H1 (cell line): ENCODE results near the gene ANKRD31. TPM values are rescaled to one million over a fixed set of nuclear protein-coding genes. Genes with fewer than 3 reads are reported as not detected.
A peak's percentile ranks its signal among the peaks of the same experiment; 100 is the strongest.

ENCODE experiments used
- CTCF ChIA-PET: fragments of 300-600 bp; sonication (Branson Sonifier 250); formaldehyde crosslinking; loops from one replicate; lab custom pipeline; 2021; ENCODE audit not compliant: partially characterized antibody; lab: Charles Lee
- POLR2A ChIA-PET: fragments of 300-600 bp; sonication (Branson Sonifier 250); formaldehyde crosslinking; loops from one replicate; lab custom pipeline; 2021; ENCODE audit warnings: inconsistent platforms; ENCODE audit not compliant: partially characterized antibody; lab: Charles Lee
- DNase-seq, 2 experiments: peaks; one replicate each; pipeline versions ENCODE4 v3.0.0 to v3.0.0-alpha.2; 2010 to 2022; ENCODE audit warnings: low spot score in 2 of 2, low read depth in 1 of 2, mixed read lengths in 1 of 2
- FAIRE-seq: peaks from 2 replicates; lab custom pipeline; 2011; peaks lifted over from hg19 to GRCh38; lab: Jason Lieb, UNC
- H2AFZ ChIP-seq: 2 replicates; pipeline ENCODE4 v1.8.1; 2012; ENCODE audit warnings: low read length, inconsistent platforms
- H2AK5ac ChIP-seq: 2 replicates; pipeline ENCODE4 v1.6.1; 2013; ENCODE audit warnings: low read depth, low read length
- H2BK120ac ChIP-seq: replicated peaks from 2 replicates; pipeline ENCODE3; 2013; ENCODE audit warnings: low read depth, low read length, inconsistent platforms
- H2BK12ac ChIP-seq: 2 replicates; pipeline ENCODE4 v1.6.1; 2013; ENCODE audit warnings: low read depth, low read length
- H2BK15ac ChIP-seq: 2 replicates; pipeline ENCODE4 v1.6.1; 2013; ENCODE audit warnings: low read length
- H2BK20ac ChIP-seq: 2 replicates; pipeline ENCODE4 v1.6.1; 2013; ENCODE audit warnings: low read length
- H2BK5ac ChIP-seq: 2 replicates; pipeline ENCODE4 v1.6.1; 2013; ENCODE audit warnings: low read depth, low read length
- H3K14ac ChIP-seq: 2 replicates; pipeline ENCODE4 v1.6.1; 2013; ENCODE audit warnings: inconsistent platforms; ENCODE audit not compliant: insufficient read length
- H3K18ac ChIP-seq: 2 replicates; pipeline ENCODE4 v1.6.1; 2013; ENCODE audit warnings: low read length; ENCODE audit errors: extremely low read depth
- H3K23ac ChIP-seq: 2 replicates; pipeline ENCODE4 v1.6.1; 2013; ENCODE audit warnings: inconsistent platforms; ENCODE audit not compliant: insufficient read length
- H3K23me2 ChIP-seq: 2 replicates; pipeline ENCODE4 v1.6.1; 2013; ENCODE audit warnings: low read depth, low read length
- H3K27ac ChIP-seq: 2 replicates; pipeline ENCODE4 v1.6.1; 2011; ENCODE audit warnings: low read depth, low read length, inconsistent platforms
- H3K27me3 ChIP-seq, 4 experiments: replicated peaks in 1 of 4; 1 replicate in 1 of 4; 2 replicates in 3 of 4; pipeline versions ENCODE4 v1.6.1 to v1.8.1; 2011 to 2013; ENCODE audit warnings: low read length in 3 of 4, mild to moderate bottlenecking in 3 of 4, inconsistent platforms in 2 of 4, mixed read lengths in 2 of 4, moderate library complexity in 1 of 4; ENCODE audit not compliant: control insufficient read depth in 3 of 4, insufficient read depth in 3 of 4; ENCODE audit errors: extremely low read depth in 1 of 4
- H3K36me3 ChIP-seq, 4 experiments: 2 replicates each; pipeline versions ENCODE4 v1.6.1 to v1.8.1; 2011 to 2013; ENCODE audit warnings: mild to moderate bottlenecking in 4 of 4, low read length in 3 of 4, moderate library complexity in 2 of 4, control low read depth in 1 of 4, inconsistent platforms in 1 of 4; ENCODE audit not compliant: insufficient read depth in 4 of 4, control insufficient read depth in 2 of 4
- H3K4ac ChIP-seq: replicated peaks from 2 replicates; pipeline ENCODE3; 2013; ENCODE audit warnings: low read length, low read depth, mixed read lengths, inconsistent platforms; ENCODE audit not compliant: insufficient read length
- H3K4me1 ChIP-seq, 4 experiments: replicated peaks in 1 of 4; 1 replicate in 1 of 4; 2 replicates in 3 of 4; pipeline versions ENCODE4 v1.6.1 to v1.8.1; 2011 to 2013; ENCODE audit warnings: low read length in 3 of 4, inconsistent platforms in 2 of 4, mixed read lengths in 1 of 4; ENCODE audit not compliant: insufficient read depth in 4 of 4, control insufficient read depth in 3 of 4
- H3K4me2 ChIP-seq, 2 experiments: 2 replicates each; pipeline versions ENCODE4 v1.6.1 to v1.8.1; 2011 to 2013; ENCODE audit warnings: low read depth in 2 of 2, low read length in 2 of 2, control low read depth in 1 of 2, inconsistent platforms in 1 of 2, mild to moderate bottlenecking in 1 of 2; ENCODE audit not compliant: insufficient read depth in 1 of 2
- H3K4me3 ChIP-seq, 4 experiments: fragments of 200-600, 300-600 bp in 1 of 4; sonication (generic), shearing (Covaris generic), sonication (Bioruptor Twin) in 1 of 4; 2 replicates each; pipeline versions ENCODE4 v1.5.1 to v1.8.1; 2011 to 2016; ENCODE audit warnings: low read length in 4 of 4, low read depth in 3 of 4, control low read depth in 2 of 4, inconsistent platforms in 2 of 4, mild to moderate bottlenecking in 2 of 4, mixed read lengths in 1 of 4, moderate library complexity in 1 of 4; ENCODE audit not compliant: insufficient read depth in 2 of 4; ENCODE audit errors: extremely low read depth in 1 of 4
- H3K56ac ChIP-seq: replicated peaks from 2 replicates; pipeline ENCODE3; 2013; ENCODE audit warnings: low read depth, mild to moderate bottlenecking, mixed read lengths, low read length, inconsistent platforms; ENCODE audit not compliant: insufficient read length
- H3K79me1 ChIP-seq: 2 replicates; pipeline ENCODE4 v1.6.1; 2013; ENCODE audit warnings: low read depth, low read length, control low read depth
- H3K79me2 ChIP-seq, 2 experiments: 2 replicates each; pipeline versions ENCODE4 v1.6.1 to v1.8.1; 2012 to 2013; ENCODE audit warnings: low read length in 2 of 2, mild to moderate bottlenecking in 2 of 2, inconsistent platforms in 1 of 2; ENCODE audit not compliant: insufficient read depth in 2 of 2, control insufficient read depth in 1 of 2
- H3K9ac ChIP-seq, 4 experiments: replicated peaks in 1 of 4; 1 replicate in 1 of 4; 2 replicates in 3 of 4; pipeline versions ENCODE4 v1.6.1 to v1.8.1; 2011 to 2013; ENCODE audit warnings: low read depth in 3 of 4, low read length in 3 of 4, control low read depth in 2 of 4, mild to moderate bottlenecking in 2 of 4, moderate library complexity in 2 of 4, inconsistent platforms in 1 of 4; ENCODE audit errors: extremely low read depth in 1 of 4
- H3K9me3 ChIP-seq, 2 experiments: 2 replicates each; pipeline versions ENCODE4 v1.6.1 to v1.8.1; 2012 to 2013; ENCODE audit warnings: mild to moderate bottlenecking in 2 of 2, moderate library complexity in 2 of 2, control low read depth in 1 of 2, inconsistent platforms in 1 of 2, low read depth in 1 of 2, low read length in 1 of 2, mixed read lengths in 1 of 2; ENCODE audit not compliant: insufficient read depth in 2 of 2
- H4K20me1 ChIP-seq, 2 experiments: replicated peaks in 1 of 2; 2 replicates each; pipeline versions ENCODE3 to v1.8.1; 2011 to 2013; ENCODE audit warnings: inconsistent platforms in 2 of 2, low read length in 2 of 2, mild to moderate bottlenecking in 1 of 2; ENCODE audit not compliant: insufficient read depth in 2 of 2, control insufficient read depth in 1 of 2
- H4K5ac ChIP-seq: 2 replicates; pipeline ENCODE4 v1.6.1; 2013; ENCODE audit warnings: low read length, low read depth, mixed read lengths, inconsistent platforms; ENCODE audit not compliant: insufficient read length
- H4K8ac ChIP-seq: 2 replicates; pipeline ENCODE4 v1.8.0; 2013; ENCODE audit warnings: mild to moderate bottlenecking, moderate library complexity, low read length, inconsistent platforms; ENCODE audit not compliant: insufficient read depth; ENCODE audit errors: extremely low read depth
- H4K91ac ChIP-seq: replicated peaks from 2 replicates; pipeline ENCODE3; 2013; ENCODE audit warnings: low read length, mixed read lengths, inconsistent platforms; ENCODE audit not compliant: insufficient read length
- ATF3 ChIP-seq: IDR thresholded peaks from 2 replicates; pipeline ENCODE4 v1.6.1; 2011; ENCODE audit warnings: low read depth, mild to moderate bottlenecking, low read length; ENCODE audit not compliant: insufficient read depth
- CHD1 ChIP-seq: IDR thresholded peaks from 2 replicates; pipeline ENCODE4 v1.6.1; 2012; ENCODE audit warnings: low read depth, low read length, improper control_type of control experiment
- JUND ChIP-seq: IDR thresholded peaks from 2 replicates; pipeline ENCODE4 v1.6.1; 2011; ENCODE audit warnings: mild to moderate bottlenecking, improper control_type of control experiment, low read length
- MAFK ChIP-seq: IDR thresholded peaks from 2 replicates; pipeline ENCODE4 v1.6.1; 2012; ENCODE audit warnings: low read depth, mild to moderate bottlenecking, improper control_type of control experiment, low read length
- NRF1 ChIP-seq: IDR thresholded peaks from 2 replicates; pipeline ENCODE4 v1.6.1; 2011; ENCODE audit warnings: mild to moderate bottlenecking, low read depth, low read length, improper control_type of control experiment
- POU5F1 ChIP-seq: IDR thresholded peaks from 2 replicates; pipeline ENCODE4 v1.6.1; 2011; ENCODE audit warnings: low read depth, mild to moderate bottlenecking, low read length, moderate library complexity
- RFX5 ChIP-seq: IDR thresholded peaks from 2 replicates; pipeline ENCODE4 v1.6.1; 2011; ENCODE audit warnings: low read depth, low read length, improper control_type of control experiment, borderline replicate concordance
- SIN3A ChIP-seq, 2 experiments: IDR thresholded peaks in 1 of 2; conservative IDR thresholded peaks in 1 of 2; 2 replicates each; pipeline ENCODE4 v1.6.1; 2011 to 2012; ENCODE audit warnings: low read length in 2 of 2, improper control_type of control experiment in 1 of 2, low read depth in 1 of 2, mild to moderate bottlenecking in 1 of 2
- SIRT6 ChIP-seq: IDR thresholded peaks from one replicate; pipeline ENCODE4 v1.7.1; 2012; ENCODE audit warnings: low read length, inconsistent platforms
- SP1 ChIP-seq: IDR thresholded peaks from 2 replicates; pipeline ENCODE4 v1.6.1; 2011; ENCODE audit warnings: low read depth, low read length
- TAF1 ChIP-seq: IDR thresholded peaks from 2 replicates; pipeline ENCODE4 v1.6.1; 2011; ENCODE audit warnings: mild to moderate bottlenecking, low read depth, low read length
- WGBS, 2 experiments: shearing (Covaris generic) in 1 of 2; methylation state at CpG; one replicate each; pipeline versions ENCODE4 v1.1.6 to v1.1.7; 2013 to 2015; ENCODE audit warnings: low lambda C conversion rate in 2 of 2, mixed read lengths in 2 of 2, inconsistent platforms in 1 of 2, low coverage in 1 of 2, missing lambda C conversion rate in 1 of 2; ENCODE audit not compliant: insufficient replicate concordance in 2 of 2, insufficient coverage in 1 of 2, insufficient read length in 1 of 2; ENCODE audit errors: extremely low coverage in 1 of 2, missing lambda C conversion rate in 1 of 2; 5-methylcytosine and 5-hydroxymethylcytosine counted together
- polyA plus RNA-seq, 7 experiments: library from polyadenylated mRNA; depleted of rRNA in 3 of 7; stranded (reverse) in 5 of 7; unstranded in 2 of 7; fragments of >200 nt in 5 of 7; fragments of 200-250 nt in 2 of 7; gene quantifications; 1 replicate in 5 of 7; 2 replicates in 1 of 7; 4 replicates in 1 of 7; pipeline versions ENCODE4 v1.2.1 to v1.2.3, GENCODE V29; 2011 to 2013; ENCODE audit warnings: missing spikeins in 2 of 7, mixed read lengths in 2 of 7
- total RNA-seq: library from RNA; stranded (reverse); fragmentation: NEBNext Ultra II Directional; extraction: Animal tissue kit (Norgen Biotek cat#: 25700); gene quantifications from 2 replicates; pipeline ENCODE4 v1.2.1, GENCODE V29; 2021
- TF ChIP-seq, protein P1 (sequence below): IDR thresholded peaks from 2 replicates; pipeline ENCODE4 v1.6.1; 2012; ENCODE audit warnings: low read length, inconsistent platforms

The ANKRD31 gene
- total and polyA plus RNA-seq, 2 of the 8 experiments (the other 6 are each of a cell fraction or from before 2014, with no cell fraction given) = 0.05 to 0.06 TPM

DNA sequence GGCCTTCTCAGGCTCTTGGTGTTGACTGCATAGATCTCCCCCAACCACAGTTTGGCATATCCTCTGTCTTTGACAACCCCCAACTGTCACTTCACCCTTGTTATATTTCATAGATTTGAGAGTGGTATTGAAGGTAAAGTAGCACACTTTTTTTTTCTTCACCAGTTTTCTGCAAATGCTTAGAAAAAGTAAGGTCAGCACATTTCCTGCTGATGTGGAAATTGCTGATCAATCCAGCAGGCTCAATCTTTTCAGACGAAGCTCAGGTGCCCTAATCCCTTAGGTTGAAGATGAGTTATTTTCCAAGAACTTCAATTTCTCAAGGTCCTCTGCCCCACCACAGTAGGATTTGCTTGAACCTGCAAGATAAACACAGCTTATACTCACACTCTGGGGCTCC lies 38.5 kb upstream of the ANKRD31 start:
- H3K4me2 ChIP-seq = no peak overlapping the region; a peak in 1 of 4 replicates
- H3K36me3 ChIP-seq = no peaks in the 10 kb centered on the region
- DNase-seq (no peak), FAIRE-seq (no peak)
- peaks cover 0 to 12% of the 10 kb centered on the region in 2 experiments; a peak in 3 of 4 replicates for H3K9me3 ChIP-seq
- no peak overlapping the region for H2AK5ac ChIP-seq
- H3K4ac ChIP-seq = no peak overlapping the region
- H3K23me2 ChIP-seq = no peaks in the 10 kb centered on the region
- no peaks in the 10 kb centered on the region for H3K79me1 ChIP-seq
- H3K27ac ChIP-seq = no peak overlapping the region
- H3K18ac ChIP-seq = no peak overlapping the region
- no peak overlapping the region for H4K5ac ChIP-seq
- no peak overlapping the region for H3K14ac ChIP-seq
- H3K27me3 ChIP-seq = no peaks in the 10 kb centered on the region; a peak in 1 of 7 replicates
- ChIA-PET CTCF (interaction anchor here (1.4 to 2.0 kb wide), 3 partner anchors 9 to 62 kb away, joined by 4 to 9 read pairs (median 5); partner anchors contain the start of gene HMGCR), POLR2A (interaction anchor here (1.1 kb wide), 1 partner anchor 11 kb away, joined by 4 read pairs; no protein-coding TSS in a partner anchor)
- no peak overlapping the region for H4K91ac ChIP-seq
- H3K4me1 ChIP-seq = peaks cover 0 to 11% (median 3%) of the 10 kb centered on the region in 4 experiments; a peak in 4 of 7 replicates
- H3K23ac ChIP-seq = no peak overlapping the region
- H3K4me3 ChIP-seq = peak overlapping the region in 1 of 4 experiments; percentile 0; a peak in 1 of 8 replicates
- WGBS, 2 experiments = 61% methylated on average over 1 of the region's 1 CpG; no CpG with 5 or more reads in 1 of the 2 experiments
- no peak overlapping the region for H2BK15ac ChIP-seq
- no peak overlapping the region for H4K8ac ChIP-seq
- no peak overlapping the region for H3K56ac ChIP-seq
- peak overlapping the region; percentile 32; the same call in 1 of the 2 replicates for H2BK12ac ChIP-seq
- H2BK20ac ChIP-seq = no peak overlapping the region; the same call in 1 of the 2 replicates
- H2AFZ ChIP-seq = no peak overlapping the region
- no peaks in the 10 kb centered on the region for H4K20me1 ChIP-seq
- H2BK5ac ChIP-seq = no peak overlapping the region
- no peaks in the 10 kb centered on the region for H3K79me2 ChIP-seq
- no peak overlapping the region for H2BK120ac ChIP-seq
- H3K9ac ChIP-seq = no peak overlapping the region
- TF ChIP-seq SIN3A (conservative IDR thresholded peaks at IDR 0.05 in 1 of 2, IDR thresholded peaks at IDR 0.05 in 1 of 2; ENCODE audit: low read depth in 1 of 2, low read length in 2 of 2) (no peak), ATF3 (no peak), NRF1 (no peak), SP1 (no peak), CHD1 (no peak), RFX5 (no peak), SIRT6 (no peak), MAFK (no peak), TAF1 (no peak), POU5F1 (no peak), JUND (no peak)
- TF ChIP-seq, protein P1, sequence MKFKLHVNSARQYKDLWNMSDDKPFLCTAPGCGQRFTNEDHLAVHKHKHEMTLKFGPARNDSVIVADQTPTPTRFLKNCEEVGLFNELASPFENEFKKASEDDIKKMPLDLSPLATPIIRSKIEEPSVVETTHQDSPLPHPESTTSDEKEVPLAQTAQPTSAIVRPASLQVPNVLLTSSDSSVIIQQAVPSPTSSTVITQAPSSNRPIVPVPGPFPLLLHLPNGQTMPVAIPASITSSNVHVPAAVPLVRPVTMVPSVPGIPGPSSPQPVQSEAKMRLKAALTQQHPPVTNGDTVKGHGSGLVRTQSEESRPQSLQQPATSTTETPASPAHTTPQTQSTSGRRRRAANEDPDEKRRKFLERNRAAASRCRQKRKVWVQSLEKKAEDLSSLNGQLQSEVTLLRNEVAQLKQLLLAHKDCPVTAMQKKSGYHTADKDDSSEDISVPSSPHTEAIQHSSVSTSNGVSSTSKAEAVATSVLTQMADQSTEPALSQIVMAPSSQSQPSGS = no peak
